GM20000 (cell line): ENCODE measurements around the gene GABARAPL1.

ENCODE experiments used
- DNase-seq: peaks from one replicate; pipeline ENCODE4 v3.0.0; 2012; ENCODE audit warnings: low spot score
- TF ChIP-seq, protein P1 (sequence below): IDR thresholded peaks from 2 replicates; pipeline ENCODE4 v1.5.1; 2012; ENCODE audit warnings: mild to moderate bottlenecking, control low read depth; ENCODE audit errors: extremely low read depth, missing control alignments

Gene GABARAPL1

DNA sequence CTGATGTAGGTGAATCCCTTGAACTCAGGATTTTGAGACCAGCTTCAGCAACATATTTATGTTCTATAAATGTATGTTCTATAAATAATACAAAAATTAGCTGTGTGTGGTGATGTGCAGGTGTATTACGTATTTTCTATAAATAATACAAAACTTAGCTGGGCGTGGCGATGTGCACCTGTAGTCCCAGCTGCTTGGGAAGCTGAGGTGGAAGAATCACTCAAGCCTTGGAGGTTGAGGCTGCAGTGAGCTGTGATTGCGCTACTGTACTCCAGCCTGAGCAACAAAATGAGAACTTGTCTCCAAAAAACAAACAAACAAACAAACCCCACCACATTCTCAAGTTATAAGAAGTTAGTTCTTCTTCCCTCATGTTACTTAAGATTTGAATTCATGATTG lies 39.5 kb downstream of the GABARAPL1 start:
- TF ChIP-seq, protein P1, sequence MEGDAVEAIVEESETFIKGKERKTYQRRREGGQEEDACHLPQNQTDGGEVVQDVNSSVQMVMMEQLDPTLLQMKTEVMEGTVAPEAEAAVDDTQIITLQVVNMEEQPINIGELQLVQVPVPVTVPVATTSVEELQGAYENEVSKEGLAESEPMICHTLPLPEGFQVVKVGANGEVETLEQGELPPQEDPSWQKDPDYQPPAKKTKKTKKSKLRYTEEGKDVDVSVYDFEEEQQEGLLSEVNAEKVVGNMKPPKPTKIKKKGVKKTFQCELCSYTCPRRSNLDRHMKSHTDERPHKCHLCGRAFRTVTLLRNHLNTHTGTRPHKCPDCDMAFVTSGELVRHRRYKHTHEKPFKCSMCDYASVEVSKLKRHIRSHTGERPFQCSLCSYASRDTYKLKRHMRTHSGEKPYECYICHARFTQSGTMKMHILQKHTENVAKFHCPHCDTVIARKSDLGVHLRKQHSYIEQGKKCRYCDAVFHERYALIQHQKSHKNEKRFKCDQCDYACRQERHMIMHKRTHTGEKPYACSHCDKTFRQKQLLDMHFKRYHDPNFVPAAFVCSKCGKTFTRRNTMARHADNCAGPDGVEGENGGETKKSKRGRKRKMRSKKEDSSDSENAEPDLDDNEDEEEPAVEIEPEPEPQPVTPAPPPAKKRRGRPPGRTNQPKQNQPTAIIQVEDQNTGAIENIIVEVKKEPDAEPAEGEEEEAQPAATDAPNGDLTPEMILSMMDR: no peak
- DNase-seq: no peak

DNA sequence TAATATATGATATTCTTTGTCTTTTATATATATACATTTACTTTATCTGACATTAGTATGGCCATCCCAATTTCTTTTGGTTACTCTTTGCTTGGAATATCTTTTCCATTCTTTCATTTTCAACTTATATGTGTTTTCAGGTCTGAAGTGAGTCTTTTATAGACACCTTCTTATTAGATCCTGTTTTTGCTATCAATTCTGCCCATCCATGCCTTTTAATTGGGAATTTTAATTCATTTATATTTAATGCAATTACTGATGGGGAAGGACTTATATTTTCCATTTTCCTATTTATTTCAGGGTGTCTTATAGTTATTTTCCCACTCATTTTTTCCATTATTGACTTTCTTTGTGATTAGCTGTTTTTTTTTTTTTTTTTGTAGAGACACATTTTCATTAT lies 43.4 kb downstream of the GABARAPL1 start:
- TF ChIP-seq, protein P1: no peak
- no peak for DNase-seq

DNA sequence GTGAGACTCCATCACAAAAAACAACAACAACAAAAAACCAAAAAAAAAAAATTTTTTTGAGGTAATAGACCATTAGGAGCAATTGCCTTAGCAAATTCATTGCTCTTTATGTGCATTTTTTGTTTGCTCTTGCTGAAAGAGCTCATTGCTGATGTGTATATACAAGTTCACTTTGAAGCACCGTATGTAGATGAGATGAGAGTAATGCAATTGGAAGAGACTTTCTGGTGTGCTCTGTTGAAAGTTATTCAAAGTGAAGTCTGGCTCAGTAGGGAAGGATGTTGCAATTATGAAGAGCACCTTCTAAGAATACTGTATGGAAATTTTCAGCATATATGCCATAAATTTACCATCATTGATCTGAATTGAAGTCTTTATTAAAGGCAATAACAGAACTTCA lies 48.2 kb downstream of the GABARAPL1 start:
- TF ChIP-seq, protein P1: no peak
- DNase-seq: no peak

DNA sequence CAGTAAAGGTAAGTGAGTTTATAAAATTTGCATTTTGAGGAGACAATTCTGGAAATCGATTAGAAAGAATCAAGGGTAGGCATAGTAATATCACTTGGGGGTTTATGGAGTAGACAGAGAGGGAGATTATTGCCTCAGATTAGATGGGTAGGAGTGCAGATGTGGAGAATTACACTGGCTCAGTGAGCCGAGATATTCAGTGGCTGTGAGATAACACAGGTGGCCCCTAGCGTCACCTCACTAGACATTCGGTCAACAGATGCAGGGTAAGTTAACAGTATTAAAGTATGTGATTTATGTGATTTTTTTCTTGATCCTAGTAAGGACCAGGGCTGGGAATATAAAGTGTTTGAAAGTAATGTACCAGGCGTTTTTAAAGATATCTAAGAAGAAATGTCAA lies 55.4 kb downstream of the GABARAPL1 start:
- TF ChIP-seq, protein P1: no peak
- DNase-seq: no peak

DNA sequence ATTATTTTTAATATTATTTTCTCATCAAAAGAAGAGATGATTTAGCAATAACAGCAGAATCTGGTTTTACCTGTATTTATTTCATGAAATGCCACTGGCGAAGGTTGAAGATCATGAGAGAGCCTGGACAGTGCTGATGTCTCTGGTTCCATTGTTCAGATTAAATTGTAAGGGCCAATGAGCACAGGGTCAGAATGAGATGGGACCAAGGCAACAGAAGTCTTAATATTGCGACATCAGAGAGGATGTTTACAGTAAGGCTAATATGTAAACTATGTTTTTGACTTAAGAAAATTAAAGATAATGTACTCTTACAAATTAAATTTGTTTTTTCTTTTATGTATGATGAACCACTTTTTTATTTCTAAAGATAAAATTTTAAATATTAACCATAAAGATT lies 59.8 kb downstream of the GABARAPL1 start:
- TF ChIP-seq, protein P1: no peak
- no peak for DNase-seq
